Activated CD4-positive, alpha-beta T cell treated with anti-CD3 and anti-CD28 coated beads, Interleukin-10, Interleukin-2, amounts not matched to agents 100 ng/mL and 50 ng/mL, durations not matched to agents 16 hours and 8 hours (primary cell): ENCODE data around the gene KLF17.

Experiments
- DNase-seq: peaks from one replicate; pipeline ENCODE4 v3.0.0-alpha.2; 2020

KLF17 gene

DNA sequence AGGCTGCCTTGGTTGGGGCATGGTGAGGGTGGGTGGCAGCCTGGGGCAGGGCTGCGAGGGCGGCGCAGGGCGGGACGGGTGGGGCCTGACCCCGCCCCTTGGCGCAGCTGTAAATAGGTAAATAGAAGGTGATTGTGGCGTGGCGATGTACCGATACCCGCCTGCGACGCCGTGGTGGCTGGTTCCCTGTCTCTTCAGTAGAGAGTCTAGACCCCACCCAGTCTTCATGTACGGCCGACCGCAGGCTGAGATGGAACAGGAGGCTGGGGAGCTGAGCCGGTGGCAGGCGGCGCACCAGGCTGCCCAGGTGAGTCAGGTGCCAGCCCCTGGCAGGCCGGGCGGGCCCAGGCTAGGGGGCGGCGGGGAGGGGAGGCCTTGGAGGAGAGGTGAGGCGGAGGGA is at the start of gene KLF17:
Gene KLF17 (plus strand): TSS at position 140 of the 400 bp plus-strand sequence. CDS start 87 bp downstream, at position 227.
- DNase-seq: no peak

DNA sequence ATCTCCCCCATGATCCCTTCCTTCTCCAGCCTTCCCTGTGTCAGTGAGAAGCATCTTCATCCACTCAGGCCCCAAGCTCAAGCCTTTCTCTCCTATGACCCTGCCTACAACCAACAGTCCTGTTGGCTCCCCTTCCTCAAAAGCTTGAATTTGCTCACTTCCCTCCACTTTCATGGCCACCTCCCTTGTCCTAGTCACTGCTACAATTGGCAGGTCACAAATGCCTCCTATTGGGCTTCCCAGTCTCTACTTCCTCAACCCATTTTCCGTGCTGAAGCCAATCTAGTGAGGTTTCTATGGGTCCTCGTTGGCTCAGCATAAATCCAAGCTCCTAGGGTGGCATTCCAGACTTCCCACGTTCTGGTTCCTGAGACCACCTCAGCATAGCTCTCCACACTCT is 47.2 kb upstream of the KLF17 start:
- no peak for DNase-seq

GRCh38 chr1:44072204-44072603 is 46.4 kb upstream of the KLF17 start:
- DNase-seq: no peak

- DNase-seq: no peak
These were observed 45.8 kb upstream of the KLF17 start for GRCh38 chr1:44072821-44073220.

- no peak for DNase-seq
These were observed 45.1 kb upstream of the KLF17 start for GRCh38 chr1:44073528-44073927.

- DNase-seq: no peak
These were observed 44.2 kb upstream of the KLF17 start for GRCh38 chr1:44074415-44074814.

DNA sequence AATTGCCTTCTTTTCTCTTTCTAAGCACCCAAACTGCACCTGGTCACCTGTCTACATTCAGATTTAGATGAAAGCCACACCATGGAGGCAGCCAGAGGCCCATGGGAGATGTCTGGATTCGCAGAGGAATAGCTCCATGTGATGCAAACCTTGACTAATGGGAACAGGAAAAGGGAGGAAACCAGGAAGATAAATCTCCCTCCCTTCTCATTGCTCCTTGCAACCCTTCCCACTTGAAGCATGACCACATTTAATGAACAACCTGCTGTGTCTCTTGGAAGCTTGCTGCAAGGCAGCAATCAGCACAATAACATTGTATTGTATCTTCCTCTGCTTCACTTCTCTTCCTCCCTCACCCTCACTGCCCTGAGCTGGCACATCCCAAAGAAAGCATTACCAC is 42.6 kb upstream of the KLF17 start:
- no peak for DNase-seq

DNA sequence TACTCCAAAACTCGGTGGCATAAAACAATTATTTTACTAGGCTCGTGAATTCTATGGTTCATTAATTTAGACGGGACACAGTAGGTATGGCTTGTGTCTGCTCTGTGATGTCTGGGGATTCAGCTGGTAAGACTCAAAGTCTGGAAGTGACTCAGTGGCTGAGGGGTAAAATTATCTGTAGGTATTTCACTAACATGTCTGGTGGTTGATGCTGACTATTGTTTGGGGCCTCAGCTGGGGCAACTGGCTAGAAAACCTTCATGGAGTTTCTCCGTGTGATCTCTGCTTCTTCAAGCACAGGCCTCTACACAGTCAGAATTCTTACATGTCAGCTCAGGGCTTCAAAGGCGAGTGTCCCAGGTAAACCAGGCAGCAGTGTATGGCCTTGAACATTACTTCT is 41.2 kb upstream of the KLF17 start:
- DNase-seq: no peak

- DNase-seq: no peak
These were observed 40.5 kb upstream of the KLF17 start for GRCh38 chr1:44078104-44078503.

DNA sequence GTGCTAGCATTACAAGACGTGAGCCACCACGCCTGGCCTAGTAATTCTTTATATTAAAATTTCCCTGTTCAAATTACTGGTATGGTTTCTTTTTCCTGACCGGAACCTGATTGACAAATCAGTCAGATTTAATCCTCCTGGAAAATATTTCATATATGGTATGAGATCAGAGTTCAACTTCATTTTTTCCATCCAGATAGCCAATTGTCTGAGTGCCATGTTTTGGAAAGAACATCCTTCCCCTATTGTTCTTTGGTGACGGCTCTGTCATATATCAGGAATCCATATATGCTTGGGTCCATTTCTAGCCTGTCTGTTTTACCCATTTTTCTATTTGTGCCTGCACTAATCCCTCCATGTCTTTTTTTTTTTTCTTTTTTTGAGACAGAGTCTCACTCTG is 39.1 kb upstream of the KLF17 start:
- no peak for DNase-seq

GRCh38 chr1:44084998-44085675 is 33.5 kb upstream of the KLF17 start:
- no peak for DNase-seq

DNA sequence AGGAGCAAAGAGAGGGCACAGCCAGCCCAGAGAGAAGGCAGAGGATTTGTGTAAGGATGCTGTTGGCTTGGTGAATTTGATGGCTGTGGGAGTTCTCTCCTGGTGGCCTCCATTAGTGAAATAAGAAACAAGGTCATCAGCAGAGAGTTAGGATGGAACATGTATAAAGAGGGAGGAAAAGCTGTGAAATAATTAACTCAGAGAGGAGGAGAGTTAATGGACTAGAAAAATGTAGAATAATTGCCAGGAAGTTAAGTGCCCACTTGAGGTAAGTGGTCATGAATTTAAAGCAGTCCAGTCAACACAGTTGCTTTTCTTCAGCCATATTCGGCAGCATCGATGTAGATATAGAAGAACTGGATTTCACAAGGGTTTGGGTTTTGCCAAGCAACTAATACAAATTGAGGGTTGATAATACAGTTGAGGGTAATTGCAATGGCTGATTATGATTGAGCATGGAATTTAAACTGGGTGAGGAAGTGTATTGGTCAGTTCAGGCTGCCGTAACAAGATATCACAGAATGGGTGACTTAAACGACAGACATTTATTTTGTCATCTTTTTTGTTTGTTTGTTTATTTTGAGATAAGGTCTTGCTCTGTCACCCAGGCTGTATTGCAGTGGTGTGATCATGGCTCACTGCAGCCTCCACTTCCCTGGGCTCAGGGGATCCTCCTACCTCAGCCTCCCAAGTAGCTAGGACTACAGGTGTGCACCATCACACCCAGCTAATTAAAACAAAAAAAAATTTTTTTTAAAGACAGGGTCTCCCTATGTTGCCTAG is 31.7 kb upstream of the KLF17 start:
- no peak for DNase-seq

- no peak for DNase-seq
These were observed 29.1 kb upstream of the KLF17 start for GRCh38 chr1:44089371-44090048.

- no peak for DNase-seq
These were observed 28.0 kb upstream of the KLF17 start for GRCh38 chr1:44090429-44091252.

- no peak for DNase-seq
These were observed 24.6 kb upstream of the KLF17 start for GRCh38 chr1:44094047-44094446.

- DNase-seq: no peak
These were observed 18.3 kb upstream of the KLF17 start for GRCh38 chr1:44100183-44100868.

DNA sequence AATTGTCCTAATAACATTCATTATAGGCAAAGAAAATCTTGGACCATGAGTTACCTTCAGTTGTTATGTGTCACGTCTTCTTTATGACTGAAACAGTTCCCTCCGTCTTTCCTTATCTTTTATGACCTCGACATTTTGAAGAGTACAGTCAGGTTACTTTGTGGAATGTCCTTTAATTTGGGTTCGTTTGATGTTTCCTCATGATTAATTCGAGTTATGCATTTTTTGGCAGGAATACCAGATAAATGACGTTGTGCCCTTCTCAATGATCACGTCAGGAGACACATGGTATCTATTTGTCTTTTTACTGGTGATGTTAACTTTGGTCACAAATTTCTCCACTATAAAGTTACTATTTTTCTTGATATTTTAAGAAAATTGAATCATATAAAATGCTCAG is 17.3 kb upstream of the KLF17 start:
- no peak for DNase-seq

GRCh38 chr1:44103270-44104131 is 15.1 kb upstream of the KLF17 start:
- no peak for DNase-seq

- no peak for DNase-seq
These were observed 12.8 kb upstream of the KLF17 start for GRCh38 chr1:44105810-44106209.

- no peak for DNase-seq
These were observed 10.4 kb upstream of the KLF17 start for GRCh38 chr1:44108241-44108640.

DNA sequence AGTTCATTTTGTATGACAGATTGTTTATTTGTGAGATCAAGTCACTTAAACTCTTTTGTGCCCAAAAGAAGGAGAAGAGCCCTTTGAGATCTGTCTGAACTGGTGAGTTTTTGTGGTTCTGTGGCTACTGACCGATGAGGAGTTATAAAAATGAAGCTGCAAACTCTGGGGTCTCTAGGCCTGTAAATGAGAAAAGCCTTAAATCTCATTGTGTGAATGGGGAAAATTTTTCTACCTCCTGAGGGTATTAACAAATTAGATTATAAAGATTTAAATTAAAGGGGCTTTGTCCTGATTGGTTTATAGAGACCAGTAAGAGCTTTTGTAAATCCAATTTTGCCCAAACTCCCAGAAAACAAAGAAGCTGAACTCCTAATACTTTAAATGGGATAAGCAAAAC is 9.7 kb upstream of the KLF17 start:
- DNase-seq: no peak
